Colonic mucosa (tissue), 4 donors: Measurements from ENCODE around the gene SKOR1. TPM values are rescaled to one million over a fixed set of nuclear protein-coding genes. Genes with fewer than 3 reads are reported as not detected.

ENCODE experiments used
- DNase-seq: peaks from one replicate; pipeline ENCODE4 v3.0.0-alpha.2; 2020
- H3K27ac ChIP-seq: fragments of 200-600 bp; one replicate; pipeline ENCODE4 v1.8.0; 2021
- H3K27me3 ChIP-seq: fragments of 200-600 bp; one replicate; pipeline ENCODE4 v1.8.0; 2021
- H3K36me3 ChIP-seq: fragments of 200-600 bp; one replicate; pipeline ENCODE4 v1.8.0; 2021
- H3K4me1 ChIP-seq: fragments of 200-600 bp; one replicate; pipeline ENCODE4 v1.8.0; 2021; ENCODE audit warnings: mild to moderate bottlenecking
- H3K4me3 ChIP-seq: fragments of 200-600 bp; one replicate; pipeline ENCODE4 v1.8.0; 2021
- H3K9ac ChIP-seq, 2 donors: one replicate each; pipeline ENCODE4 v1.7.0; 2013; ENCODE audit warnings: control low read depth in 2 of 2, low read depth in 2 of 2, low read length in 2 of 2
- H3K9me3 ChIP-seq: fragments of 200-600 bp; one replicate; pipeline ENCODE4 v1.8.0; 2021
- CTCF ChIP-seq: fragments of 200-600 bp; IDR thresholded peaks from one replicate; pipeline ENCODE4 v1.8.0; 2022; ENCODE audit warnings: antibody characterized with exemption, mild to moderate bottlenecking
- intact Hi-C: fragments of 100-400 bp; cut with DNase I; formaldehyde crosslinking; loops from one replicate; pipeline ENCODE4 v1.14.1; 2022
- total RNA-seq, 2 donors: library from RNA; stranded (reverse); fragmentation: NEBNext Ultra II Directional in 1 of 2; extraction: Animal tissue kit (Norgen Biotek cat#: 25700) in 1 of 2; gene quantifications; one replicate each; pipeline ENCODE4 v1.2.1, GENCODE V29; 2021
- donor health status: healthy.
- donor health status: DM: no; HTN: no; CAD: no.
- donor health status: DM: no; HTN: no; CAD: no.

SKOR1 gene
- total RNA-seq, 2 donors from 2014 or later: 0.10 to 0.19 TPM

GRCh38 chr15:67845974-67846373 is 20.7 kb downstream of the SKOR1 start:
- H3K9ac ChIP-seq: no peak overlapping the region
- no peaks in the 10 kb centered on the region for H3K36me3 ChIP-seq
- no peak overlapping the region for H3K27ac ChIP-seq
- DNase-seq: no peak
- H3K4me1 ChIP-seq: no peaks in the 10 kb centered on the region
- intact Hi-C loops: no loop called here
- H3K27me3 ChIP-seq: no peaks in the 10 kb centered on the region
- H3K9me3 ChIP-seq: no peaks in the 10 kb centered on the region
- H3K4me3 ChIP-seq: no peak overlapping the region
- TF ChIP-seq CTCF: no peak

GRCh38 chr15:67849538-67849937 is 24.2 kb downstream of the SKOR1 start:
- DNase-seq: no peak
- intact Hi-C loops: no loop called here
- Histone ChIP-seq H3K27ac (no peak overlapping the region), H3K4me1 (no peaks in the 10 kb centered on the region), H3K9ac (no peak overlapping the region), H3K4me3 (no peak overlapping the region), H3K36me3 (no peaks in the 10 kb centered on the region), H3K27me3 (no peaks in the 10 kb centered on the region), H3K9me3 (no peaks in the 10 kb centered on the region)
- TF ChIP-seq CTCF: no peak

- no peak overlapping the region for H3K27ac ChIP-seq
- no peak for DNase-seq
- no peak for TF ChIP-seq CTCF
- H3K4me3 ChIP-seq: no peak overlapping the region
- H3K27me3 ChIP-seq: no peaks in the 10 kb centered on the region
- H3K36me3 ChIP-seq: no peaks in the 10 kb centered on the region
- no peaks in the 10 kb centered on the region for H3K9me3 ChIP-seq
- H3K4me1 ChIP-seq: no peaks in the 10 kb centered on the region
- intact Hi-C loops: no loop called here
- no peak overlapping the region for H3K9ac ChIP-seq
Observed at GRCh38 chr15:67850336-67850735, 25.0 kb downstream of the SKOR1 start.

GRCh38 chr15:67850994-67851571 is 25.8 kb downstream of the SKOR1 start:
- Histone ChIP-seq H3K4me3 (no peak overlapping the region), H3K9me3 (no peaks in the 10 kb centered on the region), H3K27ac (no peak overlapping the region), H3K27me3 (no peaks in the 10 kb centered on the region), H3K9ac (no peak overlapping the region), H3K36me3 (no peaks in the 10 kb centered on the region), H3K4me1 (no peaks in the 10 kb centered on the region)
- no peak for DNase-seq
- TF ChIP-seq CTCF: no peak
- intact Hi-C loops: no loop called here

- TF ChIP-seq CTCF: no peak
- DNase-seq: no peak
- no peaks in the 10 kb centered on the region for H3K36me3 ChIP-seq
- H3K9ac ChIP-seq: no peak overlapping the region
- H3K27ac ChIP-seq: no peak overlapping the region
- intact Hi-C loops: no loop called here
- no peak overlapping the region for H3K4me3 ChIP-seq
- no peaks in the 10 kb centered on the region for H3K4me1 ChIP-seq
- no peaks in the 10 kb centered on the region for H3K9me3 ChIP-seq
- H3K27me3 ChIP-seq: no peaks in the 10 kb centered on the region
Observed at GRCh38 chr15:67852418-67852817, 27.1 kb downstream of the SKOR1 start.
